ENCODE results near the gene FNDC3B. TPM values are rescaled to one million over a fixed set of nuclear protein-coding genes. Genes with fewer than 3 reads are reported as not detected.

The FNDC3B gene
- total RNA-seq, 1 experiment from 2014 or later, result 48.6 TPM

DNA sequence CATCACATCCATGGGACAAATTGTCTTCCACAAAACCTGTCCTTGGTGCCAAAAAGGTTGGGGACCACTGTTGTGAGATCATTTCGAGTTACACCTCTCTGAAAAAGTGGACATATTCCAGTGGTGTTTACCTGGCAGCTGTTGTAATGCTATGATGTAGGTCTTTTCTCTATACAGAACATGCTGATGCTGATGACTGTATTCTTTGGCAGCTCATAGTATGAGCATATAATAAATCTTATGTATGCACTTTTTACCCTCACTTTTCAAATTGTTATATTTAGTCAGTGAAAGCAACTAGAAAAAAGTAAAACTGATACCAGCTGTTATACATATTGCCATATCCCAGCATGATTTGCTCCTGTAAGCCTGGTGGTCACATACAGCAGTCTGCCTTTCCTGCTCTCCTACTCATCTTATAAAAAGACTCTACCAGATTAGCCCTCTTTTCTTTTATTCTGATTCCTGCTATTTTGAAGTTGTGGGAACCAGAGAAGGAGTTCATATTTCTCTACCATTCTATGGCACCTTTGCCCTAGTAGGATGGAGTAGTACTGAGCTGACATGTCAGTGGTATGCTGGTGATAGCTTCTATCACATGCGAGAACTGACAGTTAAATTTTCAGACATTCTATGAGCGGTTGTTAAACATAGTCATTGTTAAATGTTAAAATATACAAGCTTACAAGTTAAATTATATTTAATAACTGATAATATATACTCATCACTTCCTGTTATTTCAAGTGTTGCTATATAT is 128.7 kb downstream of the FNDC3B start:
- ATAC-seq, result peak; percentile 9; the same call in 1 of the 2 replicates
- Histone ChIP-seq H3K4me2 (ENCODE audit: low read length) (no peak overlapping the region), H3K27me3 (ENCODE audit: low read length) (no peaks in the 10 kb centered on the region), H3K79me2 (ENCODE audit: low read length) (peaks cover 93% of the 10 kb centered on the region), H2AFZ (ENCODE audit: low read length) (no peak overlapping the region), H3F3A (ENCODE audit: low read length, unreplicated experiment) (peaks cover 5% of the 10 kb centered on the region), H4K20me1 (ENCODE audit: low read length) (no peaks in the 10 kb centered on the region), H3K9me2 (replicated peaks; ENCODE audit: low read length) (no peaks in the 10 kb centered on the region), H3K4me3 (ENCODE audit: low read length) (no peak overlapping the region), H3K9me3 (ENCODE audit: low read length) (no peaks in the 10 kb centered on the region), H3K9ac (ENCODE audit: low read length) (no peak overlapping the region), H3K27ac (ENCODE audit: low read length) (peak overlapping the region; percentile 74), H3K4me1 (ENCODE audit: insufficient read depth, low read length) (peaks cover 27% of the 10 kb centered on the region), H3K36me3 (ENCODE audit: low read depth, low read length) (no peaks in the 10 kb centered on the region)
- DNase-seq, result no peak
- ChIA-PET POLR2A (ENCODE audit: unreplicated experiment) (no interaction called here), CTCF (interaction anchor here (0.5 to 0.6 kb wide), 2 partner anchors 26 to 334 kb away, joined by 3 to 4 read pairs; no protein-coding TSS in a partner anchor)
- TF ChIP-seq EZH2phosphoT487 (IDR thresholded peaks at IDR 0.05; ENCODE audit: borderline replicate concordance, low read length) (no peak), EZH2 (IDR thresholded peaks at IDR 0.05; ENCODE audit: low read length, unreplicated experiment) (no peak)
- TF ChIP-seq, protein P1, sequence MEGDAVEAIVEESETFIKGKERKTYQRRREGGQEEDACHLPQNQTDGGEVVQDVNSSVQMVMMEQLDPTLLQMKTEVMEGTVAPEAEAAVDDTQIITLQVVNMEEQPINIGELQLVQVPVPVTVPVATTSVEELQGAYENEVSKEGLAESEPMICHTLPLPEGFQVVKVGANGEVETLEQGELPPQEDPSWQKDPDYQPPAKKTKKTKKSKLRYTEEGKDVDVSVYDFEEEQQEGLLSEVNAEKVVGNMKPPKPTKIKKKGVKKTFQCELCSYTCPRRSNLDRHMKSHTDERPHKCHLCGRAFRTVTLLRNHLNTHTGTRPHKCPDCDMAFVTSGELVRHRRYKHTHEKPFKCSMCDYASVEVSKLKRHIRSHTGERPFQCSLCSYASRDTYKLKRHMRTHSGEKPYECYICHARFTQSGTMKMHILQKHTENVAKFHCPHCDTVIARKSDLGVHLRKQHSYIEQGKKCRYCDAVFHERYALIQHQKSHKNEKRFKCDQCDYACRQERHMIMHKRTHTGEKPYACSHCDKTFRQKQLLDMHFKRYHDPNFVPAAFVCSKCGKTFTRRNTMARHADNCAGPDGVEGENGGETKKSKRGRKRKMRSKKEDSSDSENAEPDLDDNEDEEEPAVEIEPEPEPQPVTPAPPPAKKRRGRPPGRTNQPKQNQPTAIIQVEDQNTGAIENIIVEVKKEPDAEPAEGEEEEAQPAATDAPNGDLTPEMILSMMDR (conservative IDR thresholded peaks at IDR 0.05; ENCODE audit: low read depth, low read length), result no peak
- intact Hi-C loops (cut with micrococcal nuclease), result loop anchor here (2.0 kb wide), 1 partner anchor 35 kb away; no protein-coding TSS in a partner anchor
- BruUV-seq (replicated peaks), result no TSS peak

DNA sequence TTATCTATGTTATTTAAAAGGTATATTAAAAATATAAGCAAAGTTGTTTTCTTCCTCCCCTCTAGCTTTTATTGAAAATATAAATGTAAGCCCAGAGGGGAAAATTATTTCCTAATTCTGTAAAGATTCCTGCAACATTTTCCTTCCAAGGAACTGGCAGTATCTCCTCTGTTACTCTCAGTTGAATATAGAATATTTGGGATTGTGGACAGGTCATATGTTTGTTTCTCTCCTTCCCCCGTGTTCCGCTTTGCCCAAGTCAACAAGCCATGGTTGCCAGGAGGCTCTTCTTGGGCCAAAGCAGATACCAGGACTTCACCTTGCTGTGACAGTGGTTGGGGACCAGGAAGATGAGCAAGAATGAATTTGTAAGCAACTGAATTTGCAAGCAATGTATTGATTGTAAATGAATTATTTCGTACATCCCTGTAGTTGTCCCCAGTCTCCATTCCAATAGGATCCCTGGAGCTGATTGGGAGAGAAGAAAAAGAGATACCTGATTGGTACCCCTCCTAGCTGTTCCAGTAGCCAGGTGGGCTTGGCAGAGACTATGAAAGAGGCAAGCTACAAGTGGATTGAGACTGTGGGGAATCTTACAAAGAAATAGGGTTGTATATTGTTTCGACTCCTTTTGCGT is 130.8 kb downstream of the FNDC3B start:
- H3K4me3 ChIP-seq (ENCODE audit: low read length), result no peak overlapping the region
- POLR2A ChIA-PET (ENCODE audit: unreplicated experiment), result no interaction called here
- intact Hi-C loops (cut with micrococcal nuclease), result no loop called here

DNA sequence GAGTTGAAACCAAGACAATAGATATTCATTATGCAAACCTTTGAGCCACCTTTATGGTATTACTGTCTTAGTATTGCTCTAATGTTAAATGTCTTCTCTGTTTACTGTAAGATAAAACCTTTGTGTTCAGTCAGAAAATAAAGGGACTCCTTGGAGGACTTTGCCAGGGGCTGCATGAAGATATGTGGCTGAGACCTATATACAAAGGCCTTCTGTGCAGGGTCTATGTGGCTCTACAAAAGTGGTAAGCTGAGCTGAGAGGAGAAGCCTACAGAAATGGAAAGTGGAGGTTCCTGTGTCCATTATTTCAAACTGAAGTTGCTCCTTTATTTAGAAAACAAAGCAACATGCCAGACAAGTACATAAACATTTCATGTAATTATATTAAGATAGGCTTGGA is 131.5 kb downstream of the FNDC3B start:
- no peak for ATAC-seq
- TF ChIP-seq, protein P1 (conservative IDR thresholded peaks at IDR 0.05; ENCODE audit: low read depth, low read length), result no peak
- TF ChIP-seq EZH2phosphoT487 (IDR thresholded peaks at IDR 0.05; ENCODE audit: borderline replicate concordance, low read length), result no peak
- no peak for TF ChIP-seq EZH2 (IDR thresholded peaks at IDR 0.05; ENCODE audit: low read length, unreplicated experiment)
- Histone ChIP-seq H3K9me3 (ENCODE audit: low read length) (no peaks in the 10 kb centered on the region), H3K79me2 (ENCODE audit: low read length) (peaks cover 89% of the 10 kb centered on the region), H4K20me1 (ENCODE audit: low read length) (no peaks in the 10 kb centered on the region), H3K27me3 (ENCODE audit: low read length) (no peaks in the 10 kb centered on the region), H3F3A (ENCODE audit: low read length, unreplicated experiment) (peaks cover 5% of the 10 kb centered on the region), H3K36me3 (ENCODE audit: low read depth, low read length) (no peaks in the 10 kb centered on the region), H3K9ac (ENCODE audit: low read length) (no peak overlapping the region), H3K4me1 (ENCODE audit: insufficient read depth, low read length) (peaks cover 27% of the 10 kb centered on the region), H3K27ac (ENCODE audit: low read length) (no peak overlapping the region), H3K9me2 (replicated peaks; ENCODE audit: low read length) (no peaks in the 10 kb centered on the region), H3K4me2 (ENCODE audit: low read length) (no peak overlapping the region), H3K4me3 (ENCODE audit: low read length) (no peak overlapping the region), H2AFZ (ENCODE audit: low read length) (no peak overlapping the region)
- no peak for DNase-seq
- POLR2A ChIA-PET (ENCODE audit: unreplicated experiment), result no interaction called here
- no TSS peak for BruUV-seq (replicated peaks)
- CTCF ChIA-PET, result no interaction called here
- intact Hi-C loops (cut with micrococcal nuclease), result no loop called here

More for the DNA sequence above, 130.8 kb downstream of the FNDC3B start:
- Histone ChIP-seq H3K79me2 (ENCODE audit: low read length) (peaks cover 89% of the 10 kb centered on the region), H3K36me3 (ENCODE audit: low read depth, low read length) (no peaks in the 10 kb centered on the region), H3K9ac (ENCODE audit: low read length) (no peak overlapping the region), H3K4me2 (ENCODE audit: low read length) (no peak overlapping the region), H3K4me1 (ENCODE audit: insufficient read depth, low read length) (peaks cover 27% of the 10 kb centered on the region), H4K20me1 (ENCODE audit: low read length) (no peaks in the 10 kb centered on the region), H3K27ac (ENCODE audit: low read length) (peak overlapping the region; percentile 74; the same call in 1 of the 2 replicates), H3K27me3 (ENCODE audit: low read length) (no peaks in the 10 kb centered on the region), H2AFZ (ENCODE audit: low read length) (no peak overlapping the region), H3F3A (ENCODE audit: low read length, unreplicated experiment) (peaks cover 5% of the 10 kb centered on the region), H3K9me2 (replicated peaks; ENCODE audit: low read length) (no peaks in the 10 kb centered on the region), H3K9me3 (ENCODE audit: low read length) (no peaks in the 10 kb centered on the region)
- ATAC-seq (no peak), DNase-seq (no peak)
- CTCF ChIA-PET, result no interaction called here
- no peak for TF ChIP-seq EZH2 (IDR thresholded peaks at IDR 0.05; ENCODE audit: low read length, unreplicated experiment)
- no TSS peak for BruUV-seq (replicated peaks)
